SK-N-SH (cell line): ENCODE results near the gene FLT4.

Source experiments
- CTCF ChIP-seq: fragments of 200-600 bp; sonication (generic); IDR thresholded peaks from 2 replicates; pipeline ENCODE4 v1.6.1; 2017; ENCODE audit warnings: antibody characterized with exemption, mild to moderate bottlenecking, moderate library complexity
- ELF1 ChIP-seq: IDR thresholded peaks from 2 replicates; pipeline ENCODE4 v1.4.0; 2012
- GATA2 ChIP-seq: sonication (generic); formaldehyde crosslinking; IDR thresholded peaks from 2 replicates; pipeline ENCODE4 v1.5.0; 2020; ENCODE audit warnings: mild to moderate bottlenecking, missing genetic modification reagents
- PBX3 ChIP-seq: IDR thresholded peaks from 2 replicates; pipeline ENCODE4; 2012
- POLR2AphosphoS5 ChIP-seq: IDR thresholded peaks from 2 replicates; pipeline ENCODE4 v1.6.1; 2012; ENCODE audit warnings: low read depth, low read length
- REST ChIP-seq: IDR thresholded peaks from 2 replicates; pipeline ENCODE4 v1.6.1; 2012; ENCODE audit warnings: mild to moderate bottlenecking, low read depth, low read length, moderate library complexity

GRCh38 chr5:180558232-180558631, 91.2 kb downstream of the FLT4 start:
- TF ChIP-seq POLR2AphosphoS5 (no peak), PBX3 (no peak), ELF1 (no peak), CTCF (no peak), REST (no peak), GATA2 (no peak)
